DMS 273 treated with DMSO at 0.1 percent for 48 hours (cell line): ENCODE measurements around the gene DBNDD1.

Source experiments
- DNase-seq: peaks from one replicate; lab custom pipeline; 2025; lab: John Stamatoyannopoulos, UW

The DBNDD1 gene

GRCh38 chr16:89961920-89962319 lies 57.3 kb downstream of the DBNDD1 start:
- no peak for DNase-seq

DNA sequence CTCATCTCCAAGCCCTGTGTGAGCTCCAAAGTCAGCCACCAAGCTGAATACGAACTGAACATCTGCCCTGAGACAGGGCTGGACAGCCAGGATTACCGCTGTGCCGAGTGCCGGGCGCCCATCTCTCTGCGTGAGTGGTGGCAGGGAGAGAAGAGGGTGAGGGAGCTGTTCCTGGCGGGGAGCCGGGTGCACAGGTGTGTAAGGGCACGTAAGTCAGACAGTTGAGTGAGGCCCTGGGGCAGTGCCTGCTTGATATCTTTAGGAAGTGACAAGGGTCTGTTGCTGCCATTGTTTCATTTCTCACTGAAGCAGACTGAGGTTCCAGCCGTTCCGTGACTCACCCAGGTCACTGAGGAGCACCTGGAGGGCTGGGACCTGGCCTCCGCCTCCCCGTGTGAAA lies 58.3 kb downstream of the DBNDD1 start:
- no peak for DNase-seq

DNA sequence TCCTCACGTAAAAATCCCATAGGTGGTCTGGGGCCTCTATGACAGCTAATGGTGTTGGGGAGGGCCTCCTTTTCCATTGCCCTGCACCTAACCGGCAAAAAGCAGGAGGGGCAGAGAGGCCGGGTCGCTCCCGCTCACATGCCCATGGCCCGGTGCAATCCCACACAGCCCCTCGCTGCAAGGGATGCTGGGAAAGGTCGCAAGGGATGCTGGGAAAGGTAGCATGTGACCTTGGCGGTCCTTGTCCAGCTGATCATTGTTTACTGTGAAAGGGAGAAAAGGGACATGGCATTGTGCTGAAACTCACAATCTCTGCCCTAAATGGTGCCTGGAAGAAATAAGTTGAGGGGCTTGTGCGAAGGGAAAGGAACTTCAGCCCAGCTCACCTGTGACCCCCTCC lies 60.7 kb downstream of the DBNDD1 start:
- DNase-seq: no peak

DNA sequence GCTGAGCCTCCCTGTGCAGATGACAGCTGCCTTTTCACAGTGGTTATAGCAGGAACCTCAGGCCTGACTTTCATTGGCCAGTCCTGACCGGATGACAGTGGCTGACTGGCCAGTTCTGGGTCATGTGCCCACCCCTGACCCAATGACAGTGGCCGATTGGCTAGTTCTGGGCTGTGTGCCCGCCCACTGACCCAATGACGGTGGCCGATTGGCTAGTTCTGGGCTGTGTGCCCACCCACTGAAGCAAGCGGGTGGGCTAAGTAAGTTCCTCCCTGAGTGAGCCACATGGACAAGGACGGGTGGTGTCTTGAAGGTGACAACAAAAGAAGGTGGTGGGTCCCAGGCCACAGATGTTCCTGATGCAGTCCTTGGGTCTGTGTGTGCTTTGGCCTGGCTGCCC lies 61.2 kb downstream of the DBNDD1 start:
- no peak for DNase-seq

GRCh38 chr16:89957216-89957785 lies 62.0 kb downstream of the DBNDD1 start:
- DNase-seq: no peak

- DNase-seq: no peak
Observed at GRCh38 chr16:89956505-89957215, 62.6 kb downstream of the DBNDD1 start.

DNA sequence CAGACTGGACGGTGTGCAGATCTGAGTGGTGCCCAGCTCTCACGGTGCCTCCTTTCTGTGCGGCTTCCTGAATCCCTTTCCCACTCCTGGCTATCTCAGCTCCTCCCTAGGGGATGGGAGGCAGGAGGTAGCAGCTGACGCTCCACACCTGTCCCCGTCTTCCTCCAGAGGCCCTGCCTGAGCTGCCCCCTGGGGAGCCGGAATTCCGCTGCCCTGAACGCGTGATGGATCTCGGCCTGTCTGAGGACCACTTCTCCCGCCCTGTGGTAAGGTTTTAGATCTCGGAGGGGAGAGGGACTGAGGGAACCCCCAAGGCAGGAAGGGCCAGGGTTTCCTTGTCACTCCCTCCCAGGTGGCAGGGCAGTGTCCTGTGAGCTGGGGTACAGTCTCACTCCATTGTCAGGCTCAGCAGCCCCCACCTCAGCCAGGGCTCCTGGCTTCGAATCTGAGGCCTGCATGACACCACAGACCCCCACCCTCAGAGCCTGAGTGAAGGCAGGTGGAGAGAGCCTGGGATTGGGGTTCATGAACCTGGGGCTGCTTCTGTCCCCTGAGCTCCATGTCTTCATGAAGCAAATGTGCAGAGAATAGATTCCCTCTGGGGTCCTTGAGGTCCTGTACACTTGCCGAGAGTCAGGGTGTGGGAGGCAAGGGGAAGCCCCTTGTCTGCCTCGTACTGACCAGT lies 64.1 kb downstream of the DBNDD1 start:
- DNase-seq: no peak
